ENCODE data around the gene TNFRSF1B. TPM values are rescaled to one million over a fixed set of nuclear protein-coding genes. Genes with fewer than 3 reads are reported as not detected.

The TNFRSF1B gene
- total RNA-seq, 2 experiments from 2014 or later = 201 to 211 TPM

DNA sequence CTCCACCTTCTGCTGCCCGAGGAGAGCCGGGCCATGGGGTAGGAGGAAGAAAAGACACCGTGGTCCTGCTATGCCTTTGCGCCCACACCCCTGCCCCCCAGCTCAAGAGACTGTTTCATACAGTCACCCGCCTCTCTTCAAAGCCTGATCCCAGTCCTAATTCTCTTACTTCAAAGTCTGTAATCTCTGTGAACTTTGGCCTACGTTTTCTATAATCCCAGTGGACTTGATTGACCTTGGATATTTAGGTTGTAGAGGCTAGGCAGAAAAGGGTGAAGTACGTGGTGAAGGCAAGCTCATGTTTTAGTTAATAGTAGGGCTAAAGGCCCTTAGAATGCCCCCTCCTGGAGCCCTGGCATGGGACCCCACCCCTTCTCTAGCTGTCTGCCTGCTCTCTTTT lies 91.5 kb downstream of the TNFRSF1B start:
- intact Hi-C loops (cut with micrococcal nuclease) = no loop called here
- POLR2A ChIA-PET = no interaction called here
- H3K9me3 Mint-ChIP-seq = no peaks in the 10 kb centered on the region
- no peaks in the 10 kb centered on the region for H3K27me3 Mint-ChIP-seq
- H3K27ac Mint-ChIP-seq = no peak overlapping the region
- DNase-seq = no peak
- H3K4me1 Mint-ChIP-seq (ENCODE audit: low read depth) = no peaks in the 10 kb centered on the region
- H3K36me3 Mint-ChIP-seq = peaks cover 41% of the 10 kb centered on the region
- H3K4me3 Mint-ChIP-seq = no peak overlapping the region
- CTCF ChIA-PET = interaction anchor here (1.2 to 1.8 kb wide), 2 partner anchors 14 to 134 kb away, joined by 4 to 6 read pairs; no protein-coding TSS in a partner anchor

Small RNA genes within 50 kb of the gene (microRNA-seq; reads per million reads assigned to microRNA genes)
- 1.6 reads per million for gene MIR4632 (ENCODE audit: borderline microRNAs expressed, borderline number of aligned reads, borderline replicate concordance)
- 2.0 reads per million for gene MIR7846 (ENCODE audit: borderline microRNAs expressed, borderline number of aligned reads, borderline replicate concordance)

Other genes with a start within 250 kb of the TNFRSF1B start
- 10 to 100 TPM; 22.9 to 23.4 TPM for gene KIAA2013, start 240.6 kb upstream of the TNFRSF1B start, total RNA-seq
- gene PLOD1, start 232.3 kb upstream of the TNFRSF1B start, total RNA-seq = 10 to 100 TPM; 11.0 to 13.5 TPM
- 10 to 100 TPM; 52.0 to 58.1 TPM for gene MFN2, start 186.5 kb upstream of the TNFRSF1B start, total RNA-seq
- gene MIIP, start 147.5 kb upstream of the TNFRSF1B start, total RNA-seq = 10 to 100 TPM; 46.1 to 47.9 TPM
- 10 to 100 TPM; 31.1 to 33.2 TPM for gene TNFRSF8, start 103.7 kb upstream of the TNFRSF1B start, total RNA-seq
- 10 to 100 TPM; 25.0 to 25.4 TPM for gene VPS13D, start 63.0 kb downstream of the TNFRSF1B start, total RNA-seq